Thyroid gland (tissue), 4 donors: ENCODE data around the gene MYCN.

Experiments used
- POLR2A ChIP-seq, 2 donors: fragments of 450-650 bp; IDR thresholded peaks; one replicate each; pipeline ENCODE4 v1.6.1; 2017; ENCODE audit warnings: antibody characterized with exemption in 2 of 2, mild to moderate bottlenecking in 2 of 2, moderate library complexity in 1 of 2
- TF ChIP-seq, protein P1 (sequence below), 6 experiments: fragments of 200-600 bp in 3 of 6; fragments of 450-650 bp in 3 of 6; sonication (generic) in 3 of 6; IDR thresholded peaks; one replicate each; pipeline ENCODE4 v1.5.1; 2016 to 2019; ENCODE audit warnings: antibody characterized with exemption in 6 of 6, mild to moderate bottlenecking in 2 of 6, inconsistent platforms in 1 of 6, moderate library complexity in 1 of 6

DNA sequence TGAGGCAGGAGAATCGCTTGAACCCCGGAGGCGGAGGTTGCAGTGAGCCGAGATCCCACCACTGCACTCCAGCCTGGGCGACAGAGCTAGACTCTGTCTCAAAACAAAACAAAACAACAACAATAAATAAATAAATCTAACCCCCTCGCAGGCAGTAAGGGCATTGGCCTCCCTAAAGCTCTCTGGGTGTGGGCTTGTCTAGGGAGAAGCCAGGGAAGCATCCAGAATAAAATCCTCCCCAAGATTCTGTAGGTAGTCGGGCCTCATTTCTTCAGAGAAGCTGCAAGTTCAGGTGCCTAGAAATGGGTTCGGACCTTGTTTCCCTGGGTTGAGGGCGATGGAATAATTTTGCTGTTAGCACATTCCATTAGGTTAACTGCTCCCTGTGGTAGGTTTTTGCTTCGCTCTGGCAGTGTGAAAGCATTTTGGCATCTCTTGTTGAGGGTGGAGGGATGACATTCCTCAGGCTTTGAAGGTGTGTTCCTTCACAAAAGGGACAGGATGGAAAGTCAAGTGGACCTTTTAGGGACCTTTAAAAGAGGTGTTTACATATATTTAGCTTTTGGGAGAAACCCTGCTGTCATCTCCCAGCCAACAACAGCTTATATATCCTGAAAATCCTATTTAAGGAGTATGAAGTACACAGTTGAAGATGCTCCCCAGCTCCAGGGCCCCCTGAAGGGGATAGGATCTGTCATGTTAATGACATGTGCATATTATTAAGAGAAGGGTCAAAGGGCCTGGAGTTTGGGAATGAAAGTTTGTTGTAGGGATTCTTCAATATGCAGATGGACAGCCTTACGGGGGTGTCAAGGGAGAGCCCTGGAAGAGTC is 17.7 kb downstream of the MYCN start:
- TF ChIP-seq, protein P1, sequence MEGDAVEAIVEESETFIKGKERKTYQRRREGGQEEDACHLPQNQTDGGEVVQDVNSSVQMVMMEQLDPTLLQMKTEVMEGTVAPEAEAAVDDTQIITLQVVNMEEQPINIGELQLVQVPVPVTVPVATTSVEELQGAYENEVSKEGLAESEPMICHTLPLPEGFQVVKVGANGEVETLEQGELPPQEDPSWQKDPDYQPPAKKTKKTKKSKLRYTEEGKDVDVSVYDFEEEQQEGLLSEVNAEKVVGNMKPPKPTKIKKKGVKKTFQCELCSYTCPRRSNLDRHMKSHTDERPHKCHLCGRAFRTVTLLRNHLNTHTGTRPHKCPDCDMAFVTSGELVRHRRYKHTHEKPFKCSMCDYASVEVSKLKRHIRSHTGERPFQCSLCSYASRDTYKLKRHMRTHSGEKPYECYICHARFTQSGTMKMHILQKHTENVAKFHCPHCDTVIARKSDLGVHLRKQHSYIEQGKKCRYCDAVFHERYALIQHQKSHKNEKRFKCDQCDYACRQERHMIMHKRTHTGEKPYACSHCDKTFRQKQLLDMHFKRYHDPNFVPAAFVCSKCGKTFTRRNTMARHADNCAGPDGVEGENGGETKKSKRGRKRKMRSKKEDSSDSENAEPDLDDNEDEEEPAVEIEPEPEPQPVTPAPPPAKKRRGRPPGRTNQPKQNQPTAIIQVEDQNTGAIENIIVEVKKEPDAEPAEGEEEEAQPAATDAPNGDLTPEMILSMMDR (IDR thresholded peaks at IDR 0.05): no peak
- TF ChIP-seq POLR2A (IDR thresholded peaks at IDR 0.05): no peak
